Measurements from ENCODE around the gene MYH9. TPM values are rescaled to one million over a fixed set of nuclear protein-coding genes. Genes with fewer than 3 reads are reported as not detected.

The MYH9 gene
- total RNA-seq, 1 donor from 2014 or later: 378 TPM

- no peak for TF ChIP-seq CTCF (IDR thresholded peaks at IDR 0.05; ENCODE audit: insufficient read depth, low read length, severe bottlenecking)
- FAIRE-seq (no peak), DNase-seq (ENCODE audit: low read depth) (peak; percentile 62)
- H3K27me3 ChIP-seq (ENCODE audit: control insufficient read depth, insufficient read depth, low read length): no peaks in the 10 kb centered on the region
- peaks cover 15% of the 10 kb centered on the region for H3K36me3 ChIP-seq (ENCODE audit: control insufficient read depth, insufficient read depth, low read length)
- no peak overlapping the region for H3K4me3 ChIP-seq (ENCODE audit: low read depth, low read length)
Observed at GRCh38 chr22:36366291-36366708, 21.5 kb downstream of the MYH9 start.

DNA sequence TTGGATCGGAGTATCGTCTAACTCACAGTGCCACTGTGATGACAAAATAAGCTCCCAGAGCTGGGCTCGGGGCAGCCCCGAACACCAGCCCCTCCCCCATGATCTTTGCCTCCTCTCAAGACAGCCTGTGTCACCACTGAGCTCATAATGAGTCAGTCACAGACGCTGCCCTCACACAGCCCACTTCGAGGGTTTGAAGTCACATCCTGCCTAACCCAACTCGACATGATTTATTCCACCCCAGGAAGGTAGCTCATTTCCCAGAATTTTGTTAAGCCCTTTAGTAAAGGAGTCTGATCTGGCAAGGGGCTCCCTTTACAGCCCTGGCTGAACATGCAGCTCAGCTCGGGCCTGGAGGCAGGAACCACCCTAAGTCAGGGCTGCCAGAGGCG is 22.8 kb downstream of the MYH9 start:
- H3K27me3 ChIP-seq (ENCODE audit: control insufficient read depth, insufficient read depth, low read length): no peaks in the 10 kb centered on the region
- TF ChIP-seq CTCF (IDR thresholded peaks at IDR 0.05; ENCODE audit: insufficient read depth, low read length, severe bottlenecking): no peak
- FAIRE-seq: peak; percentile 93
- H3K4me3 ChIP-seq (ENCODE audit: low read depth, low read length): no peak overlapping the region
- peaks cover 17% of the 10 kb centered on the region for H3K36me3 ChIP-seq (ENCODE audit: control insufficient read depth, insufficient read depth, low read length)
- DNase-seq (ENCODE audit: low read depth): peak; percentile 98

GRCh38 chr22:36364255-36365019 is 23.3 kb downstream of the MYH9 start:
- no peak for FAIRE-seq
- peaks cover 19% of the 10 kb centered on the region for H3K36me3 ChIP-seq (ENCODE audit: control insufficient read depth, insufficient read depth, low read length)
- H3K27me3 ChIP-seq (ENCODE audit: control insufficient read depth, insufficient read depth, low read length): no peaks in the 10 kb centered on the region
- no peak overlapping the region for H3K4me3 ChIP-seq (ENCODE audit: low read depth, low read length)
- no peak for TF ChIP-seq CTCF (IDR thresholded peaks at IDR 0.05; ENCODE audit: insufficient read depth, low read length, severe bottlenecking)
- no peak for DNase-seq (ENCODE audit: low read depth)

GRCh38 chr22:36363349-36363981 is 24.3 kb downstream of the MYH9 start:
- Histone ChIP-seq H3K36me3 (ENCODE audit: control insufficient read depth, insufficient read depth, low read length) (peaks cover 20% of the 10 kb centered on the region), H3K4me3 (ENCODE audit: low read depth, low read length) (no peak overlapping the region), H3K27me3 (ENCODE audit: control insufficient read depth, insufficient read depth, low read length) (no peaks in the 10 kb centered on the region)
- FAIRE-seq (no peak), DNase-seq (ENCODE audit: low read depth) (no peak)
- TF ChIP-seq CTCF (IDR thresholded peaks at IDR 0.05; ENCODE audit: insufficient read depth, low read length, severe bottlenecking): no peak

- Histone ChIP-seq H3K36me3 (ENCODE audit: control insufficient read depth, insufficient read depth, low read length) (peaks cover 18% of the 10 kb centered on the region), H3K4me3 (ENCODE audit: low read depth, low read length) (no peak overlapping the region), H3K27me3 (ENCODE audit: control insufficient read depth, insufficient read depth, low read length) (no peaks in the 10 kb centered on the region)
- FAIRE-seq (no peak), DNase-seq (ENCODE audit: low read depth) (peak; percentile 72)
- TF ChIP-seq CTCF (IDR thresholded peaks at IDR 0.05; ENCODE audit: insufficient read depth, low read length, severe bottlenecking): no peak
Observed at GRCh38 chr22:36362932-36363331, 24.8 kb downstream of the MYH9 start.

Data from bronchial epithelial cell (primary cell).